T follicular helper cell (primary cell): ENCODE results near the gene HMGB4.

ENCODE experiments used
- DNase-seq: peaks from one replicate; pipeline ENCODE4 v3.0.0-alpha.2; 2020; ENCODE audit warnings: low read depth

Gene HMGB4

DNA sequence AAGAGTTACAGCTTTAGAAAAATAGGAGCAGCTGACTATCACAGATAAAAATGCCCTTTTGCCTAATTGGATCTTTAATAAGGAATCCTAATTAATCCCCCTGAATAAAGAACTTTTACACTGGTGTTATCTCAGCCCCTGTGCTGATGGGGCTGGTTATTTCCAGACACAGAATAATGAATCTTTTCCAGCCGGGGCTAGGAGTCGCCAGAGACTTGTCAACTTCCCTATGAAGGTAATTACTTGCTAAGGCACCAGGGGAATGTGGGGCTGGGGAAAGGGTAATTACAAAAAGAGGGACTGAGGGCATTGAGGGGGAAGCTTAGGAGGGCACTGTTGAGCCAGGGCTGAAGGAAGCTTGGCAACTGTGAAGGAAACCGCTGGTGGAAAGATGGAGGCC lies 34.5 kb downstream of the HMGB4 start:
- DNase-seq: no peak

DNA sequence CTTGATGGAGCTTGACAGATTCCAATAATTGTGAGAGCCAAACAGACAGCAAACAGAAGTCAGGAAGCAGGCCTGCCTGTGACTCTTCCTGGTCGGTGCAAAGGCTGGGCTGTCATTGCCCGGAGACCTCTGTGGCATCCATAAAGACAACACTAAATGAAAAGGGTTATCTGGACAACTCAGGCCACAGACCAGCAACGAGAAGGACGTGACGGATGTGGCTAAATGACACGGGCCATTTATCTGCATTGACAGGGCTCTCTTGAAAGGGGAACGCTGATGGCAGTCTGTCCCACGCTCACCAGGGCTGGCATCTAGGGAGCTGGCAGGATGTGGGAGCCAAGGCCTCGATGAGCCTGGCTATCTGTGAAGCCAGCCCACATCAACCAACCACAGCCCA lies 35.0 kb downstream of the HMGB4 start:
- no peak for DNase-seq

DNA sequence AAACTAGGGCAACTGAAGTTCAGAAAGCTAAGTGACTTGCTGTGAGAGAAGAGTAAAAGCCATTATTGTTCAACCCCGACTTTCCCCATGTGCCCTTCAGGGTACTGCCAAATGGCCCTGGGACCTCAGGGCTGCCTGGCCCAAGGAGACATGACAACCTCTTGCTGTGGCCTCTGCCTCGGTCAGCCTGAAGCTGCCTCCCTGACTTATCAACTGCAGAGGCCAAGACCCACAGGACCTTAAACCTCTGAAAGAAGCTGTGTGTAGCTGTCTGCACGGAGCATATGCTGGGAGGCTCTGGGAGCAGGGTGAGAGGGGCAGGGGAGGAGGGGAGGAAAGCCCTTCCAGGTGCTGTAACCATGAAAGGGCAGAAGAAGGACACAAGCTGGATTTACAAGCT lies 35.9 kb downstream of the HMGB4 start:
- no peak for DNase-seq

DNA sequence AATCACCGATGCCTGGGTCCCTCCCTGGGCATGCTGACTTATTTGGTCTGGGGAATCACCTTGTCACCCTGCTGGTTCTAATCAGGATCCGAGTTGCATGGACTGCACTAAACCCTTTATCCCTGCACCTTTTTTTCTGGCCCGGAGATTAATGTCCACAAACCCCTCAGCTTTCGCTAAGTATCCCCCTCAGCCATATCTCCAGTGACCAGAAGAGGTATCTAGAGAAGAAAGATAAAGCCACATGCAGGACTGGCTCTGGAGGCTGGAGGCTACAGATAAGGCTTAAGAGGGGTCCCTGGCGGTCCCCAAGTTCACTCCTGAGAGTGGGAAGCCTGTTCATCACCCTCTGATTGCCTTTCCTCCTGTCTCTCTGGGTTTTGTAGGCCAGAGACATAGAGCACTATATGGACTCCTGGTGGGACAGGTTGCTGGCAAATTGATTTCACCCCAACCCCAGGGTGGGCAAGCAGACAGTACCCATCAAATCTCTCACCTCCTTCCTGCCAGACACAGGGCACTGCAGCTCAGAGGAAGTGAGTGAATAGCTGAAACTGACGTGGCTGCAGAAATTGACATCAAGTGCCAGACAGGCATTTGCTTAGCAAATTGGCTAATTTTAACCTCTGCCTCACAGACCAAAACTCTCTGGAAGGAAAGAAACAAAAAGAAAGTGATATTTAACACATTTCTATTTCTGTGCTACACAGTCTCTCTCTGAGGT lies 38.8 kb downstream of the HMGB4 start:
- no peak for DNase-seq

DNA sequence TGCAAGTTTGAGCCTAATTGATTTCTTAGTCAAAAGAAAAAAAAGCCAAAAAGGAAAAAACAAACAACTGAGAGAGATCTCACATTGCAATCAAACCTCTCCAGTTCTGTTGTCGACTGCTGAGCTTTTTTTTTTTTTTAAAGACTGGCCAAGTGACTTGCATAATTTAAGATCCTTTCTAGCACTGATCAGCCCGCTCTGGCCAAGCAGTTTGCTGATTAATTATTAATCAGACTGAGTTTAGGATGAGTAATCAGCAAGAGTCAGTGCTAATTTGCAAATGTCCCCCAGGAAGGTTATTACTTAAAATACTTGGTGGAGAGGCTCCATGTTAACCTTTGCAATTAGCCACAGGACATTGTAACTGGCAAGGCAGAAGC lies 39.3 kb downstream of the HMGB4 start:
- DNase-seq: no peak

DNA sequence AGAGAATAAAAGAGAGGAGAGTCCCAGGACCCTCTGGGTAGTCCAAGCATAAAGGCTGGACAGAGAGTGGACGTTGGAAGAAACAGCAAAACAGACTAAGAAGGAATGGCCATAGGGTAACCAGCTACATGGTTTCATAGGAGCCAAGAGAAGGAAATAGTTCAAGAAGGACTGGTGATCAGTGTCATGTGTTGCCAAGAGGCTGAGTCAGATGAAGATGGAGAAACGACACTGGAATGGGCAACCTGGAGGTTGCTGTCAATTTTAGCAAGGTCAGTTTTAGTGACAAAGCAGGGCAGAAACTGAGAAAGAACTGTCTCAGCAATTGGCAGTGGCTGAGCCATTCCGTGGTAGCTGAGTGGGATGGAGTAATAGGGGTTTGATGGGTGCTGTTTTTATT lies 41.4 kb downstream of the HMGB4 start:
- DNase-seq: no peak

DNA sequence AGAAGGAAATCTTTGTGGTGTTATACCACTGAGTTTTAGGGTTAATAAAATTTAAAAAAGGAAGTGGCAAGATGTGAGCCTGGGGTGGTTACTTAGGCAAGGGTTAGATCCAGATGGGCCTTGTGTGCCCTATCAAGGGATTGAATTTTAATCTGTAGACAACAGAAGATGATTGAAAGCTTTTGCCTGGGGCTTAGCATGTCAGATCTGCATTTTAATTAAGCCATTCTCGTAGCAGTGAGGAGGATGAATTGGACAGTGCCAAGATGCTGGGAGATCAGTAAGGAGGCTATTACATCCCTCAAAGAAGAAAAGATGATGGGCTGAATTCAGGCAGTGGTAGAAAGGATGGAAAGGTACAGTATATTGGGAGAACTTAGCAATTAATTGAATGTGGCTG lies 42.3 kb downstream of the HMGB4 start:
- DNase-seq: no peak

DNA sequence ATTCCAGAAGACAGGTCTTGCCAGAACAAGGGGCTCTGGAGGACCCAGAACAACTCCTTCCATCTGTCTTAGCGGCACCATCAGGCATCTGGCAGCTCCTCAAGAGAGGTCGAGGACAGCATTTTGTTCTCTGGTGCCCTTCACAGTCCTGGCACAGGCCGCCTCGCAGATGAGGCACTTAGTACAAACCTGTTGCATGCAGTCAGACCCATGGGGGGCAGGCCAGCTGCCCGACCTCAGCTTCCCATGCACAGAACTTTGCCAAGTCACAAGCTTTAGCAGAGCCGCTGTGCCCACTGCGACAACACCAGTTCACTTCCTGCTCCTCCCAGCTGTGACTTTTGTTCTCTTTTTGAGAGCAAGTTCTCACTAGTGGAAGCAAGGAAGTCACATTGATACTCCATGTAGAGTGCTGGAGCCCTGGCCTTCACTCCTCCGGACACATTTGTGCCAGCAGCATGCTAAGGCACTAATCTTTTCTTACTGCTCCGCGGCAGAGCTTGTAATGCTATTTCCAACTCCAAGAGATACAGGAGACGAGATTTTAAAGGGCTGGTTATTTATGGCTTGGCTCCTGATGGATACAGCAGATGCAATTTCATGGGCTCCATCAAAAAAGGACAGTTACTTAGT lies 44.6 kb downstream of the HMGB4 start:
- no peak for DNase-seq
